ENCODE data around the gene CEP85L. TPM values are rescaled to one million over a fixed set of nuclear protein-coding genes. Genes with fewer than 3 reads are reported as not detected.

The CEP85L gene
- total and polyA plus RNA-seq, 8 donors, result 9.2 to 13.4 (median 12.1) TPM

DNA sequence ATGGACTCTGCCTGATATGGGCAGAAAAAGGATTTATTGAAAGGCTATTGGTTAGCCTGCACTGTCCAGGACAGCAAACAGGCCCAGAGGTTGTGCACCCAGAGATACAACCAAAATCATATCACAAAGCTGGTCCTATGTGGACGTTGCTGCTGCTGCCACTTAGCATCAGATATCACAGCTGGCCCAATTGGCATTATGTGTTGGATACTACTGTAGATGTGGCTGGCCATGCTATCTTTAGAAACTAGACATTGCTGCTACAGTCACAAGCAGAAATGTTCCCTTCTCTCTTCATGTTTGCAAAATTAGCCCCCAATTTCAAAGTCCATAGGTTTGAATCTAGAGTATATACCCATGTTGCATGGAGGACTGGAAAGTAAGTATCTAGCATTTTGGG, 42.2 kb upstream of the CEP85L start:
- ATAC-seq (no peak), DNase-seq (no peak)
- Histone ChIP-seq H3K9me3 (no peaks in the 10 kb centered on the region), H3K4me3 (no peak overlapping the region), H3K27me3 (no peaks in the 10 kb centered on the region), H3K27ac (no peak overlapping the region), H3K4me1 (no peaks in the 10 kb centered on the region), H3K36me3 (no peaks in the 10 kb centered on the region)
- TF ChIP-seq, protein P1, sequence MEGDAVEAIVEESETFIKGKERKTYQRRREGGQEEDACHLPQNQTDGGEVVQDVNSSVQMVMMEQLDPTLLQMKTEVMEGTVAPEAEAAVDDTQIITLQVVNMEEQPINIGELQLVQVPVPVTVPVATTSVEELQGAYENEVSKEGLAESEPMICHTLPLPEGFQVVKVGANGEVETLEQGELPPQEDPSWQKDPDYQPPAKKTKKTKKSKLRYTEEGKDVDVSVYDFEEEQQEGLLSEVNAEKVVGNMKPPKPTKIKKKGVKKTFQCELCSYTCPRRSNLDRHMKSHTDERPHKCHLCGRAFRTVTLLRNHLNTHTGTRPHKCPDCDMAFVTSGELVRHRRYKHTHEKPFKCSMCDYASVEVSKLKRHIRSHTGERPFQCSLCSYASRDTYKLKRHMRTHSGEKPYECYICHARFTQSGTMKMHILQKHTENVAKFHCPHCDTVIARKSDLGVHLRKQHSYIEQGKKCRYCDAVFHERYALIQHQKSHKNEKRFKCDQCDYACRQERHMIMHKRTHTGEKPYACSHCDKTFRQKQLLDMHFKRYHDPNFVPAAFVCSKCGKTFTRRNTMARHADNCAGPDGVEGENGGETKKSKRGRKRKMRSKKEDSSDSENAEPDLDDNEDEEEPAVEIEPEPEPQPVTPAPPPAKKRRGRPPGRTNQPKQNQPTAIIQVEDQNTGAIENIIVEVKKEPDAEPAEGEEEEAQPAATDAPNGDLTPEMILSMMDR (IDR thresholded peaks at IDR 0.05), result no peak
- intact Hi-C loops (cut with DNase I), result no loop called here

DNA sequence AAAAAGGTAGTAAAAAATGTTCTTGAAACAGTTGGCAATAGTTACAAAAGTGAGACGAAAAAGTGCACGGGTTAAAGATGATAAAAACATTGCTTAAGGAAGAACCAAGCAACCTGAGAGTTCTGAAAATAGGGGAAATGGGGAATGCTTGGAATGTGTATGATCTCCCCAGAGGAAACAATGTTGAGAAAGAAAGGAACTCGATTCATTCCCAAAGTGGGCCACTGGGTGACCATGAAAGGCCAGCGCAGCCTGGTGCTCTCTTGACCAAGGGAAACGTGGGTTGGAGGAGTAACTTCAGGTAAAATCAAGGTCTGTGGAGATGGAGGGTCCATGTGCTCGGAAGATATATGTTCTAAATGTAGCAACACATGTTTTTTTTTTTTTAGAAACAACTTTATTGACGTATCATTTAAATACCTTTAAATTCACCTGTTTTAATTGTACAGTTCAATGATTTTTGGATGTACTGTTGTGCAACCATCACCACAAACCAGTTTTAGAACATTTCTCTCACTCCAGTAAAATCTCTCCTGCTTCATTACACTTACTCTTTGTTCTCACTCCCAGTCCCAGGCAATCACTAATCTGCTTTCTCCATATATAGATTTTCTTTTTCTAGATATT, 34.5 kb upstream of the CEP85L start:
- Histone ChIP-seq H3K4me3 (no peak overlapping the region), H3K36me3 (no peaks in the 10 kb centered on the region), H3K27me3 (no peaks in the 10 kb centered on the region), H3K4me1 (no peaks in the 10 kb centered on the region), H3K27ac (no peak overlapping the region), H3K9me3 (no peaks in the 10 kb centered on the region)
- intact Hi-C loops (cut with DNase I), result no loop called here
- ATAC-seq, result no peak
- TF ChIP-seq, protein P1 (IDR thresholded peaks at IDR 0.05), result no peak
- DNase-seq, result no peak

DNA sequence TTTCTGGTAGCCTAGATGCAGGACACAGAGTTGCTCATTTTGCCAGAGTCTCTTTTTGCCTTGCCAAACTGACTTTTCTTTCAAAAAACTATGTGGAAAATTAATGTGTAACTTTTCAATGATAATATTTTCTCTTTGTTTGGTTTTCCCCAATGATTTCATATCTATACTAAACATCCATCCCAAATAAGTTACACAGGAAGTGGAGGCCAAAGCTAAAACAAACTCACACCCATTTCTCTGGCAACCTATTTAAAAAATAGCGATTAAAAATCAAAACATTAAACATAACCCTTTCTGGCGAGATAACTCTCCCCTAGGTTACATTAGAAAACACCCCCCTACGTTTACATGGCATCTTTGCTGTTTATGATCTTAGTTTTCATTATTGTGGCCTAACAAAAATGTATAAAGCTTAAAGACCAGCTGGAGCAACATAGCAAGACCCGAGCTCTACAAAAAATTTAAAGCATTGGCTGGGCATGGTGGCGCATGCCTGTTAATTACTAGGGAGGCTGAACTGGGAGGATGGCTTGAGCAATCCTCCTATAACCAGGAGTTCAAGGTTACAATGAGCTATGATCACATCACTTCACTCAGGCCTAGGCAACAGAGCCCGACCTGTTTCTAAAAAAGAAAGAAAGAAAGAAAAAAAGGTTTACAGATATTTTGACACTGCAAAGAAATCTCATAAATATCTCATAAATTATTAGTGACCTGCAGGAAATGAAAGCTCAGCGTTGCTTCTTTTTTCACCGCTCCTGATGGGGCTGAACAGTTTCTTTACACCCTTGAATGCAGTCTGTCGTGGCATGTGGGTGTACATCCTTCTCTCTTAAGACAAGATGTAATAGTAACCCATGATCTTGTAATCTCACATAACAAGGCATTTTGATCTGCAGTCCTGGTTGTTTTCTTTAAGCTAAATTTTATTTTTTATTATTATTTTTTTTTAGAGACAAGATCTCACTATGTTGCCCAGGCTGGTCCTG, 32.8 kb upstream of the CEP85L start:
- ATAC-seq (no peak), DNase-seq (no peak)
- intact Hi-C loops (cut with DNase I), result no loop called here

DNA sequence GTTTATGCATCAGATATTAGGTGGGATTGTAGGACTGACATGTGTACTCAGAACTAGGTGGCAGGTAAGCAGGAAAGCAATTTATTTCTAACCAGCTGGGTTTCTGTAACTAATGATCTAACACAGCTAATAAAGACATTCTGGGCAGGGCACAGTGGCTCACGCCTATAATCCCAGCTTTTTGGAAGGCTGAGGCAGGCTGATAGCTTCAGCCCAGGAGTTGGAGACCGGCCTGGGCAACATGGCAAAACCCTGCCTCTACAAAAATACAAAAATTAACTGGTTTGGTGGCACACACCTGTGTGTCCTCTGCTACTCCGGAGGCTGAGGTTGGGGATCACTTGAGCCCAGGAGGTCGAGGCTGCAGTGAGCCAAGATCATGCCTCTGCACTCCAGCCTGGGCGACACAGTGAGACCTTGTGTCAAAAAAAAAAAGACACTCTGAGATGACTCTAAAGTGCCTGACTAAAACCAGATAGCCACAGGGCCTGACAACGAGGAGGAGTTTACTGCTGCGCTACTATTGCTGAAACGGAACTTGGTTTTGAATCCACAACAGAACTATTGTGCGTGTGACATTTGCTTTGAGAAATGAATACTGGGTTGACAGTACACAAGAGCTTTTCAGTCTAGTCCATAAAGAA, 29.2 kb upstream of the CEP85L start:
- Histone ChIP-seq H3K9me3 (no peaks in the 10 kb centered on the region), H3K4me1 (no peaks in the 10 kb centered on the region), H3K27me3 (no peaks in the 10 kb centered on the region), H3K36me3 (no peaks in the 10 kb centered on the region), H3K4me3 (no peak overlapping the region), H3K27ac (no peak overlapping the region)
- TF ChIP-seq, protein P1 (IDR thresholded peaks at IDR 0.05), result no peak
- ATAC-seq (no peak), DNase-seq (no peak)
- intact Hi-C loops (cut with DNase I), result no loop called here

More for the DNA sequence above, 32.8 kb upstream of the CEP85L start:
- Histone ChIP-seq H3K9me3 (no peaks in the 10 kb centered on the region), H3K4me3 (no peak overlapping the region), H3K27ac (peak overlapping the region in 1 of 2 donors; percentile 8), H3K4me1 (no peaks in the 10 kb centered on the region), H3K27me3 (no peaks in the 10 kb centered on the region), H3K36me3 (no peaks in the 10 kb centered on the region)
- TF ChIP-seq, protein P1 (IDR thresholded peaks at IDR 0.05), result no peak

Measured in left lung (tissue), 10 donors.